Tibial nerve (tissue), 3 donors: ENCODE results near the gene IQSEC3.
"Not testable (repeated sequence)": the region's sequence is repeated elsewhere in the genome, so short reads cannot be mapped to it uniquely, and the experiment has no call there.

Experiments used
- POLR2A ChIP-seq, 2 donors: fragments of 450-650 bp; IDR thresholded peaks; one replicate each; pipeline ENCODE4 v1.6.1; 2017; ENCODE audit warnings: antibody characterized with exemption in 2 of 2, mild to moderate bottlenecking in 2 of 2, moderate library complexity in 2 of 2
- TF ChIP-seq, protein P1 (sequence below), 5 experiments: fragments of 200-600 bp in 3 of 5; fragments of 450-650 bp in 2 of 5; sonication (generic) in 3 of 5; IDR thresholded peaks; one replicate each; pipeline ENCODE4 v1.5.1; 2016 to 2019; ENCODE audit warnings: antibody characterized with exemption in 5 of 5, mild to moderate bottlenecking in 3 of 5, moderate library complexity in 2 of 5

DNA sequence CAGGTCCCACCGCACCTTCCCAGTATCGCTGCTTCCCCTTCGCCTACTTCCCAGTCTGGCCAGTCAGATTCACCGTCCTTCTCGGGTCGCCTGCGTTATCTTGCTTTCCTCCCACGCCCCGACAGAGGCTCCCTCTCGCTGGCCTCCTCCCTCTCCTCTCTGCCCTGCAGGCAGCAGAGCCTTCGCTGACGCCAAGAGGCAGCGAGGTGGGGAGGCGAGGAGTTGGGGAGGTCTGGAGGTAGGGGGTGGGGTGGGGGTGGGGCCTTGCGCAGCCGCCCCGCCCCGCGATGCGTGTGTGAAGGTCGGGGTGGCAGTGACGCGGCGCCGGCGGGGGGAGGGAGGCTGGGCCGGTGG, at the start of gene IQSEC3:
- TF ChIP-seq POLR2A (IDR thresholded peaks at IDR 0.05) = not testable (repeated sequence)
- TF ChIP-seq, protein P1, sequence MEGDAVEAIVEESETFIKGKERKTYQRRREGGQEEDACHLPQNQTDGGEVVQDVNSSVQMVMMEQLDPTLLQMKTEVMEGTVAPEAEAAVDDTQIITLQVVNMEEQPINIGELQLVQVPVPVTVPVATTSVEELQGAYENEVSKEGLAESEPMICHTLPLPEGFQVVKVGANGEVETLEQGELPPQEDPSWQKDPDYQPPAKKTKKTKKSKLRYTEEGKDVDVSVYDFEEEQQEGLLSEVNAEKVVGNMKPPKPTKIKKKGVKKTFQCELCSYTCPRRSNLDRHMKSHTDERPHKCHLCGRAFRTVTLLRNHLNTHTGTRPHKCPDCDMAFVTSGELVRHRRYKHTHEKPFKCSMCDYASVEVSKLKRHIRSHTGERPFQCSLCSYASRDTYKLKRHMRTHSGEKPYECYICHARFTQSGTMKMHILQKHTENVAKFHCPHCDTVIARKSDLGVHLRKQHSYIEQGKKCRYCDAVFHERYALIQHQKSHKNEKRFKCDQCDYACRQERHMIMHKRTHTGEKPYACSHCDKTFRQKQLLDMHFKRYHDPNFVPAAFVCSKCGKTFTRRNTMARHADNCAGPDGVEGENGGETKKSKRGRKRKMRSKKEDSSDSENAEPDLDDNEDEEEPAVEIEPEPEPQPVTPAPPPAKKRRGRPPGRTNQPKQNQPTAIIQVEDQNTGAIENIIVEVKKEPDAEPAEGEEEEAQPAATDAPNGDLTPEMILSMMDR (IDR thresholded peaks at IDR 0.05) = not testable (repeated sequence)
